Measurements from ENCODE around the gene CXCR1. TPM values are rescaled to one million over a fixed set of nuclear protein-coding genes. Genes with fewer than 3 reads are reported as not detected.

Gene CXCR1
- total RNA-seq, 1 experiment from 2014 or later, result not detected

DNA sequence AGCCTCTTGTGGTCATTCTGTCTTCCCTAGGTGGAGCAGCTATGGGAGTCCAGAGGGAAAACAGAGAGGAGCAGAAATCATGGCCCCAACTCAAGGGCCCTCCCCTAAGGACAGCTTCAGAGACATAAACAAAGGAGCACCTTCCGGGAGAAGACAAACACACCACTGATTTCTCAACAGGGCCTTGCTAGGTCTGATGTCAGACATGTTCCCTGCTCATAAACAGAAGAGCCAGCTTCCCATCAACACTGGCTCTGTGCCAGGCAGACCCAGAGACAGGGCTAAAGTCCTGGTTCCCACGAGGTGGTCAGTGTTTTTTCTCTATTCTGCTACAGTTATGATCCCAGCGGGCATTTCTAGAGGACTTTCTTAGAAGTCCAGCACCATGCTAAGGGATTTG is 21.6 kb downstream of the CXCR1 start:
- POLR2A ChIA-PET (ENCODE audit: unreplicated experiment), result no interaction called here

DNA sequence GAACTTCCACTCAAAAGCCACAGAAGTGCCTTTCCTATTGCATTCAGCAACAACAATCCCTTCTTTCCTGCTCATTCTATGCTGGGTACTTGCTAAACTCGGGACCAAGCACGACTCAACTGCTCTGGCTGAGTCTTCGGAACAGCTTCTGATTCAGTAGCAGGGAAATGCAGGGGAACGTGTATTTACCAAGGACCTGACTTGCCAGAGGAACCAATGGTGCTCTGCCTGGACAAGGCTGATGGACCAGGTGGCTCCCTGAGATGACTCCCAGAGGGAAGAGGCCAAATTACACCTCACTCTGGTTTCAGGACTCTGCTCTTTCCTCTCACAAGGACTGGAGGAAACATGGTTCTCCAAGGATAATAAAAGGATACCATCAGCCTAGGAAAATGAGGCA is 28.7 kb downstream of the CXCR1 start:
- CTCF ChIA-PET, result no interaction called here
- TF ChIP-seq, protein P1, sequence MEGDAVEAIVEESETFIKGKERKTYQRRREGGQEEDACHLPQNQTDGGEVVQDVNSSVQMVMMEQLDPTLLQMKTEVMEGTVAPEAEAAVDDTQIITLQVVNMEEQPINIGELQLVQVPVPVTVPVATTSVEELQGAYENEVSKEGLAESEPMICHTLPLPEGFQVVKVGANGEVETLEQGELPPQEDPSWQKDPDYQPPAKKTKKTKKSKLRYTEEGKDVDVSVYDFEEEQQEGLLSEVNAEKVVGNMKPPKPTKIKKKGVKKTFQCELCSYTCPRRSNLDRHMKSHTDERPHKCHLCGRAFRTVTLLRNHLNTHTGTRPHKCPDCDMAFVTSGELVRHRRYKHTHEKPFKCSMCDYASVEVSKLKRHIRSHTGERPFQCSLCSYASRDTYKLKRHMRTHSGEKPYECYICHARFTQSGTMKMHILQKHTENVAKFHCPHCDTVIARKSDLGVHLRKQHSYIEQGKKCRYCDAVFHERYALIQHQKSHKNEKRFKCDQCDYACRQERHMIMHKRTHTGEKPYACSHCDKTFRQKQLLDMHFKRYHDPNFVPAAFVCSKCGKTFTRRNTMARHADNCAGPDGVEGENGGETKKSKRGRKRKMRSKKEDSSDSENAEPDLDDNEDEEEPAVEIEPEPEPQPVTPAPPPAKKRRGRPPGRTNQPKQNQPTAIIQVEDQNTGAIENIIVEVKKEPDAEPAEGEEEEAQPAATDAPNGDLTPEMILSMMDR (conservative IDR thresholded peaks at IDR 0.05; ENCODE audit: low read depth, low read length), result no peak
- TF ChIP-seq EZH2 (IDR thresholded peaks at IDR 0.05; ENCODE audit: low read length, unreplicated experiment) (no peak), EZH2phosphoT487 (IDR thresholded peaks at IDR 0.05; ENCODE audit: borderline replicate concordance, low read length) (no peak)
- H3K79me2 ChIP-seq (ENCODE audit: low read length), result no peaks in the 10 kb centered on the region
- intact Hi-C loops (cut with micrococcal nuclease), result no loop called here
- ATAC-seq (no peak), DNase-seq (no peak)
- no peaks in the 10 kb centered on the region for H4K20me1 ChIP-seq (ENCODE audit: low read length)
- H3K36me3 ChIP-seq (ENCODE audit: low read depth, low read length), result no peaks in the 10 kb centered on the region
- no peaks in the 10 kb centered on the region for H3K9me3 ChIP-seq (ENCODE audit: low read length)
- no peak overlapping the region for H3K4me3 ChIP-seq (ENCODE audit: low read length)
- no peak overlapping the region for H2AFZ ChIP-seq (ENCODE audit: low read length)
- H3K9me2 ChIP-seq (replicated peaks; ENCODE audit: low read length), result no peaks in the 10 kb centered on the region
- H3K4me1 ChIP-seq (ENCODE audit: insufficient read depth, low read length), result no peaks in the 10 kb centered on the region
- H3K9ac ChIP-seq (ENCODE audit: low read length), result no peak overlapping the region
- BruUV-seq (replicated peaks), result no TSS peak
- H3K27ac ChIP-seq (ENCODE audit: low read length), result no peak overlapping the region
- H3F3A ChIP-seq (ENCODE audit: low read length, unreplicated experiment), result no peaks in the 10 kb centered on the region
- no peak overlapping the region for H3K4me2 ChIP-seq (ENCODE audit: low read length)
- POLR2A ChIA-PET (ENCODE audit: unreplicated experiment), result no interaction called here
- H3K27me3 ChIP-seq (ENCODE audit: low read length), result peaks cover 75% of the 10 kb centered on the region

More for the DNA sequence above, 21.6 kb downstream of the CXCR1 start:
- intact Hi-C loops (cut with micrococcal nuclease), result no loop called here
- Histone ChIP-seq H4K20me1 (ENCODE audit: low read length) (no peaks in the 10 kb centered on the region), H3K9ac (ENCODE audit: low read length) (no peak overlapping the region), H3K79me2 (ENCODE audit: low read length) (no peaks in the 10 kb centered on the region), H3K4me3 (ENCODE audit: low read length) (no peak overlapping the region), H3K4me2 (ENCODE audit: low read length) (no peak overlapping the region), H3K4me1 (ENCODE audit: insufficient read depth, low read length) (no peaks in the 10 kb centered on the region), H3K27me3 (ENCODE audit: low read length) (peaks cover 17% of the 10 kb centered on the region), H3K9me2 (replicated peaks; ENCODE audit: low read length) (no peaks in the 10 kb centered on the region), H3K27ac (ENCODE audit: low read length) (no peak overlapping the region), H3F3A (ENCODE audit: low read length, unreplicated experiment) (no peaks in the 10 kb centered on the region), H2AFZ (ENCODE audit: low read length) (no peak overlapping the region), H3K36me3 (ENCODE audit: low read depth, low read length) (no peaks in the 10 kb centered on the region), H3K9me3 (ENCODE audit: low read length) (no peaks in the 10 kb centered on the region)
- no TSS peak for BruUV-seq (replicated peaks)
- ATAC-seq, result no peak
- DNase-seq, result no peak
- CTCF ChIA-PET, result no interaction called here
- TF ChIP-seq EZH2 (IDR thresholded peaks at IDR 0.05; ENCODE audit: low read length, unreplicated experiment) (no peak), EZH2phosphoT487 (IDR thresholded peaks at IDR 0.05; ENCODE audit: borderline replicate concordance, low read length) (no peak)
- TF ChIP-seq, protein P1 (conservative IDR thresholded peaks at IDR 0.05; ENCODE audit: low read depth, low read length), result no peak

- BruUV-seq (replicated peaks), result no TSS peak
- H4K20me1 ChIP-seq (ENCODE audit: low read length), result no peaks in the 10 kb centered on the region
- no peak overlapping the region for H3K4me2 ChIP-seq (ENCODE audit: low read length)
- TF ChIP-seq, protein P1 (conservative IDR thresholded peaks at IDR 0.05; ENCODE audit: low read depth, low read length), result no peak
- TF ChIP-seq EZH2 (IDR thresholded peaks at IDR 0.05; ENCODE audit: low read length, unreplicated experiment) (no peak), EZH2phosphoT487 (IDR thresholded peaks at IDR 0.05; ENCODE audit: borderline replicate concordance, low read length) (no peak)
- no peaks in the 10 kb centered on the region for H3K9me2 ChIP-seq (replicated peaks; ENCODE audit: low read length)
- H3K79me2 ChIP-seq (ENCODE audit: low read length), result no peaks in the 10 kb centered on the region
- H3K4me1 ChIP-seq (ENCODE audit: insufficient read depth, low read length), result no peaks in the 10 kb centered on the region
- intact Hi-C loops (cut with micrococcal nuclease), result no loop called here
- H3K4me3 ChIP-seq (ENCODE audit: low read length), result no peak overlapping the region
- no peaks in the 10 kb centered on the region for H3K9me3 ChIP-seq (ENCODE audit: low read length)
- POLR2A ChIA-PET (ENCODE audit: unreplicated experiment), result no interaction called here
- H3K27ac ChIP-seq (ENCODE audit: low read length), result no peak overlapping the region
- ATAC-seq (no peak), DNase-seq (no peak)
- peaks cover 80% of the 10 kb centered on the region for H3K27me3 ChIP-seq (ENCODE audit: low read length)
- CTCF ChIA-PET, result no interaction called here
- no peak overlapping the region for H3K9ac ChIP-seq (ENCODE audit: low read length)
- no peak overlapping the region for H2AFZ ChIP-seq (ENCODE audit: low read length)
- no peaks in the 10 kb centered on the region for H3F3A ChIP-seq (ENCODE audit: low read length, unreplicated experiment)
- no peaks in the 10 kb centered on the region for H3K36me3 ChIP-seq (ENCODE audit: low read depth, low read length)
These were observed 29.2 kb downstream of the CXCR1 start for GRCh38 chr2:218137514-218137913.
